ENCODE data around the gene XXYLT1.

DNA sequence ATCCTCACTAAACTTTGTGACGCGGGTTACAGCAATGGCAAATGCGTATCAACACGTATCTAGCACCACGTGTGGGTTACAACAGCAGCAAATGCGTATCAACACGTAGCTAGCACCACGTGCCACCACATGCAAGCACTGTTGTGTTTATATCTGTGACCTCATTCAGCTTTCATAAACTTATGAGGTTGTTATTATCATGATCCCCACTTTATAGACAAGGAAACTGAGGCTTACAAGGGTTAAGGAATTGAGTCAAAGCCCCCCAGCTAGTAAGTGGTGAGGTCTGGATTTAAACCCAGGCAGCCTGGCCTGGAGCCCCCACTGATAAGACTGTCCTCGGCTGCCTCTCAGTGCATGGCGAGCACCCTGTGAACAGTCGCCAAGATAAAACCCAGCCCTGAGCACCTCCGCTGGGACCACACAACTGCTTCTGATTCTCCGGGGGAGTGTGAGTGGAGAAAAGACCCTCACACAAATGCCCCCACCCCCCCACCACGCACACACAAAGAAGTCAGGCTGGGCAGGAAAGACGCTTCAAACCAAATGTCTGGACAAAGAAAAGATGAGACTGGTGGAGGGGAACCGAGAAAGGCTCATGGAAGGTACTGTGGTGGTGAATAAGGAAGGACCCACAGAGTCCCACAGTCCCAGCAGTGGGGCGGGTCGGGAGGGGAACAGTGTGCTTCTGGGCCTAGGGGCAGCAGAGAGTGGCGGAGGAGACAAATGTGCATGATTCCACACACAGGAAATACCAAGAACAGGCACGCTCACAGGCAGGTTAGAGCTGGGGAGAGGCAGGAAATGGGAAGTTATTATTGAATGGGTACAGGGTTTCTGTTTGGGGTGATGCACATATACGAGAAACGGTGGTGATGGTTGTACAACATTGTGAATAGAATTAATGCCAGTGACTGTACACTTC is 173.4 kb downstream of the XXYLT1 start:
- TF ChIP-seq, protein P1, sequence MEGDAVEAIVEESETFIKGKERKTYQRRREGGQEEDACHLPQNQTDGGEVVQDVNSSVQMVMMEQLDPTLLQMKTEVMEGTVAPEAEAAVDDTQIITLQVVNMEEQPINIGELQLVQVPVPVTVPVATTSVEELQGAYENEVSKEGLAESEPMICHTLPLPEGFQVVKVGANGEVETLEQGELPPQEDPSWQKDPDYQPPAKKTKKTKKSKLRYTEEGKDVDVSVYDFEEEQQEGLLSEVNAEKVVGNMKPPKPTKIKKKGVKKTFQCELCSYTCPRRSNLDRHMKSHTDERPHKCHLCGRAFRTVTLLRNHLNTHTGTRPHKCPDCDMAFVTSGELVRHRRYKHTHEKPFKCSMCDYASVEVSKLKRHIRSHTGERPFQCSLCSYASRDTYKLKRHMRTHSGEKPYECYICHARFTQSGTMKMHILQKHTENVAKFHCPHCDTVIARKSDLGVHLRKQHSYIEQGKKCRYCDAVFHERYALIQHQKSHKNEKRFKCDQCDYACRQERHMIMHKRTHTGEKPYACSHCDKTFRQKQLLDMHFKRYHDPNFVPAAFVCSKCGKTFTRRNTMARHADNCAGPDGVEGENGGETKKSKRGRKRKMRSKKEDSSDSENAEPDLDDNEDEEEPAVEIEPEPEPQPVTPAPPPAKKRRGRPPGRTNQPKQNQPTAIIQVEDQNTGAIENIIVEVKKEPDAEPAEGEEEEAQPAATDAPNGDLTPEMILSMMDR (IDR thresholded peaks at IDR 0.05), result no peak
- TF ChIP-seq EZH2 (IDR thresholded peaks at IDR 0.05), result no peak
